GM23248 (cell line): Measurements from ENCODE around the gene TUBA4A. TPM values are rescaled to one million over a fixed set of nuclear protein-coding genes. Genes with fewer than 3 reads are reported as not detected.

Source experiments
- DNase-seq: peaks from one replicate; pipeline ENCODE4 v3.0.0-alpha.2; 2015
- H2AFZ ChIP-seq: fragments of 200-600 bp; sonication (generic); 2 replicates; pipeline ENCODE4 v1.6.1; 2016; ENCODE audit warnings: antibody characterized with exemption
- H3F3A ChIP-seq: fragments of 200-600 bp; sonication (generic); 2 replicates; pipeline ENCODE4 v1.6.1; 2016; ENCODE audit warnings: mild to moderate bottlenecking, antibody characterized with exemption, mixed run types; ENCODE audit not compliant: insufficient read depth
- H3K27ac ChIP-seq: fragments of 200-600 bp; sonication (generic); 2 replicates; pipeline ENCODE4 v1.5.1; 2016; ENCODE audit warnings: mild to moderate bottlenecking
- H3K27me3 ChIP-seq: fragments of 200-600 bp; sonication (generic); replicated peaks from 2 replicates; pipeline ENCODE4 v1.6.1; 2016; ENCODE audit warnings: mild to moderate bottlenecking; ENCODE audit not compliant: insufficient read depth
- H3K36me3 ChIP-seq: fragments of 200-600 bp; sonication (generic); 2 replicates; pipeline ENCODE4 v1.6.1; 2016; ENCODE audit warnings: low read depth, mild to moderate bottlenecking
- H3K4me1 ChIP-seq: fragments of 200-600 bp; sonication (generic); 2 replicates; pipeline ENCODE4 v1.6.1; 2016; ENCODE audit warnings: mild to moderate bottlenecking; ENCODE audit not compliant: insufficient read depth
- H3K4me2 ChIP-seq: fragments of 200-600 bp; sonication (generic); one replicate; pipeline ENCODE4 v1.6.1; 2016; ENCODE audit warnings: mild to moderate bottlenecking; ENCODE audit not compliant: unreplicated experiment
- H3K4me3 ChIP-seq: fragments of 200-600 bp; sonication (generic); 2 replicates; pipeline ENCODE4 v1.5.1; 2016; ENCODE audit warnings: mild to moderate bottlenecking
- H3K79me2 ChIP-seq: fragments of 200-600 bp; sonication (generic); 2 replicates; pipeline ENCODE4 v1.6.1; 2016; ENCODE audit warnings: mild to moderate bottlenecking; ENCODE audit not compliant: insufficient read depth
- H3K9ac ChIP-seq: fragments of 200-600 bp; sonication (generic); 2 replicates; pipeline ENCODE4 v1.6.1; 2016; ENCODE audit warnings: mild to moderate bottlenecking
- H3K9me2 ChIP-seq: fragments of 200-600 bp; sonication (generic); 2 replicates; pipeline ENCODE4 v1.6.1; 2016; ENCODE audit warnings: mixed run types, mild to moderate bottlenecking, moderate library complexity; ENCODE audit not compliant: insufficient read depth
- H3K9me3 ChIP-seq: fragments of 200-600 bp; sonication (generic); one replicate; pipeline ENCODE4 v1.6.1; 2017; ENCODE audit warnings: low read depth
- H4K20me1 ChIP-seq: fragments of 200-600 bp; sonication (generic); 2 replicates; pipeline ENCODE4 v1.6.0; 2016; ENCODE audit not compliant: insufficient read depth
- EZH2 ChIP-seq: fragments of 200-600 bp; sonication (generic); IDR thresholded peaks from 2 replicates; pipeline ENCODE4 v1.6.1; 2018; ENCODE audit warnings: antibody characterized with exemption, mild to moderate bottlenecking; ENCODE audit not compliant: insufficient read depth, poor library complexity, severe bottlenecking
- EZH2phosphoT487 ChIP-seq: fragments of 200-600 bp; sonication (generic); IDR thresholded peaks from 2 replicates; pipeline ENCODE4 v1.6.1; 2018; ENCODE audit warnings: antibody characterized with exemption, moderate library complexity, mild to moderate bottlenecking, low read depth; ENCODE audit not compliant: insufficient read depth
- WGBS, 2 experiments: methylation state at CpG; one replicate each; pipeline ENCODE4 v1.1.6; 2015 to 2017; ENCODE audit warnings: low lambda C conversion rate in 2 of 2, low coverage in 1 of 2; ENCODE audit errors: missing lambda C conversion rate in 2 of 2; 5-methylcytosine and 5-hydroxymethylcytosine counted together
- in situ Hi-C: fragments of 300-500 bp; cut with MboI; formaldehyde crosslinking; loops from 2 replicates; pipeline ENCODE4 v1.15.0; 2020
- polyA plus RNA-seq: library from polyadenylated mRNA; unstranded; fragments of >200 nt; fragmentation: Nextera tagmentation; extraction: Ambion mirVana; gene quantifications from 2 replicates; pipeline ENCODE4 v1.2.1, GENCODE V29; 2016
- total RNA-seq: library from RNA; depleted of rRNA; stranded (reverse); fragments of >200 nt; shearing (Covaris generic); gene quantifications from 2 replicates; pipeline ENCODE4 v1.2.3, GENCODE V29; 2014; rRNA removed

Gene TUBA4A
- total RNA-seq = 14.3 and 27.1 TPM in 2 replicates
- 14.5 and 15.5 TPM in 2 replicates for polyA plus RNA-seq

- Histone ChIP-seq H3F3A (peaks cover 32% of the 10 kb centered on the region), H3K27ac (no peak within 1 kb of the TSS), H4K20me1 (no peaks in the 10 kb centered on the region), H3K27me3 (no peaks in the 10 kb centered on the region; the same call in 1 of the 2 replicates), H3K79me2 (no peaks in the 10 kb centered on the region), H3K4me1 (peaks cover 37% of the 10 kb centered on the region), H3K9ac (peak within 1 kb of the TSS; percentile 62), H3K4me3 (peak within 1 kb of the TSS; percentile 78), H3K36me3 (no peaks in the 10 kb centered on the region), H2AFZ (peak within 1 kb of the TSS; percentile 76), H3K4me2 (peak within 1 kb of the TSS; percentile 86), H3K9me3 (no peaks in the 10 kb centered on the region), H3K9me2 (no peaks in the 10 kb centered on the region)
- WGBS, 2 experiments = 1 to 3% methylated on average over 60 to 68 of the region's 76 CpGs
- peak; percentile 83 for DNase-seq
- in situ Hi-C loops = no loop called here
- TF ChIP-seq EZH2phosphoT487 (no peak), EZH2 (no peak)
Observed at GRCh38 chr2:219253753-219254589, at the start of gene TUBA4A. TSS of gene TUBA4A (minus strand) at chr2:219253918. CDS start at chr2:219253858, 60 bp downstream.

GRCh38 chr2:219302412-219302968 lies 48.8 kb upstream of the TUBA4A start:
- no peaks in the 10 kb centered on the region for H3K27me3 ChIP-seq
- no peaks in the 10 kb centered on the region for H3K9me2 ChIP-seq
- in situ Hi-C loops = loop anchor here (10.0 kb wide), 1 partner anchor 138 kb away; the partner anchor contains the start of gene NHEJ1
- H3K4me3 ChIP-seq = no peak overlapping the region
- no peak for DNase-seq
- no peaks in the 10 kb centered on the region for H3F3A ChIP-seq
- H3K36me3 ChIP-seq = no peaks in the 10 kb centered on the region
- H3K27ac ChIP-seq = no peak overlapping the region
- H3K4me1 ChIP-seq = no peaks in the 10 kb centered on the region
- no peak overlapping the region for H3K4me2 ChIP-seq
- no peak overlapping the region for H2AFZ ChIP-seq
- no peaks in the 10 kb centered on the region for H3K79me2 ChIP-seq
- no peaks in the 10 kb centered on the region for H4K20me1 ChIP-seq
- WGBS, 2 experiments = 81 to 83% methylated on average over 11 of the region's 11 CpGs
- no peak overlapping the region for H3K9ac ChIP-seq
- H3K9me3 ChIP-seq = no peaks in the 10 kb centered on the region
- TF ChIP-seq EZH2 (no peak), EZH2phosphoT487 (no peak)

GRCh38 chr2:219300022-219300421 lies 46.3 kb upstream of the TUBA4A start:
- no peak overlapping the region for H3K27ac ChIP-seq

GRCh38 chr2:219299372-219299760 lies 45.6 kb upstream of the TUBA4A start:
- Histone ChIP-seq H3K9ac (no peak overlapping the region), H3K27me3 (no peaks in the 10 kb centered on the region), H3K36me3 (no peaks in the 10 kb centered on the region), H3K4me1 (no peaks in the 10 kb centered on the region), H3K9me2 (no peaks in the 10 kb centered on the region), H3F3A (no peaks in the 10 kb centered on the region), H3K27ac (no peak overlapping the region), H3K4me3 (no peak overlapping the region), H3K4me2 (no peak overlapping the region), H3K79me2 (no peaks in the 10 kb centered on the region), H2AFZ (no peak overlapping the region), H4K20me1 (no peaks in the 10 kb centered on the region), H3K9me3 (no peaks in the 10 kb centered on the region)
- DNase-seq = no peak
- in situ Hi-C loops = no loop called here
- TF ChIP-seq EZH2phosphoT487 = no peak
- TF ChIP-seq EZH2 = no peak
- WGBS, 2 experiments = 81 to 83% methylated on average over 6 of the region's 6 CpGs

More at GRCh38 chr2:219300022-219300421, 46.3 kb upstream of the TUBA4A start:
- H3K9me2 ChIP-seq = no peaks in the 10 kb centered on the region
- no peak overlapping the region for H3K4me2 ChIP-seq
- H3K79me2 ChIP-seq = no peaks in the 10 kb centered on the region
- H3F3A ChIP-seq = no peaks in the 10 kb centered on the region
- no peaks in the 10 kb centered on the region for H3K36me3 ChIP-seq
- no peak for DNase-seq
- H3K9ac ChIP-seq = no peak overlapping the region
- H4K20me1 ChIP-seq = no peaks in the 10 kb centered on the region
- 53 to 58% methylated on average over 5 of the region's 5 CpGs for WGBS, 2 experiments
- no peaks in the 10 kb centered on the region for H3K27me3 ChIP-seq
- no peaks in the 10 kb centered on the region for H3K4me1 ChIP-seq
- H2AFZ ChIP-seq = no peak overlapping the region
- TF ChIP-seq EZH2phosphoT487 (no peak), EZH2 (no peak)
- no peaks in the 10 kb centered on the region for H3K9me3 ChIP-seq
- H3K4me3 ChIP-seq = no peak overlapping the region
- in situ Hi-C loops = loop anchor here (10.0 kb wide), 1 partner anchor 135 kb away; the partner anchor contains the start of gene NHEJ1
